GM04504 (cell line): Measurements from ENCODE around the gene NAV2.
"Not testable (repeated sequence)": the region's sequence is repeated elsewhere in the genome, so short reads cannot be mapped to it uniquely, and the experiment has no call there.

ENCODE experiments used
- DNase-seq: peaks from one replicate; pipeline ENCODE4 v3.0.0-alpha.2; 2012; ENCODE audit warnings: low read depth

NAV2 gene

GRCh38 chr11:20120134-20120925, 407.7 kb downstream of the NAV2 start:
- no peak for DNase-seq

- DNase-seq = no peak
These were observed 409.5 kb downstream of the NAV2 start for GRCh38 chr11:20122131-20122530.

GRCh38 chr11:20125927-20126326, 413.3 kb downstream of the NAV2 start:
- no peak for DNase-seq

- DNase-seq = no peak
These were observed 414.1 kb downstream of the NAV2 start for GRCh38 chr11:20126724-20127123.

- peak; percentile 48 for DNase-seq
These were observed 415.3 kb downstream of the NAV2 start for GRCh38 chr11:20127671-20128527.

GRCh38 chr11:20128528-20128825, 415.8 kb downstream of the NAV2 start:
- DNase-seq = not testable (repeated sequence)

GRCh38 chr11:20129665-20130064, 417.0 kb downstream of the NAV2 start:
- no peak for DNase-seq

GRCh38 chr11:20131788-20132666, 419.4 kb downstream of the NAV2 start:
- DNase-seq = no peak

GRCh38 chr11:20132667-20133039, 420.0 kb downstream of the NAV2 start:
- no peak for DNase-seq

- peak; percentile 24 for DNase-seq
These were observed 422.5 kb downstream of the NAV2 start for GRCh38 chr11:20134991-20135736.

- no peak for DNase-seq
These were observed 425.0 kb downstream of the NAV2 start for GRCh38 chr11:20137637-20138036.

GRCh38 chr11:20138707-20139106, 426.1 kb downstream of the NAV2 start:
- no peak for DNase-seq

GRCh38 chr11:20154381-20154780, 441.7 kb downstream of the NAV2 start:
- peak; percentile 39 for DNase-seq

- no peak for DNase-seq
These were observed 443.1 kb downstream of the NAV2 start for GRCh38 chr11:20155683-20156279.

- DNase-seq = no peak
These were observed 443.7 kb downstream of the NAV2 start for GRCh38 chr11:20156280-20156875.

- no peak for DNase-seq
These were observed 444.4 kb downstream of the NAV2 start for GRCh38 chr11:20156876-20157613.

- DNase-seq = no peak
These were observed 445.1 kb downstream of the NAV2 start for GRCh38 chr11:20157728-20158127.

GRCh38 chr11:20158597-20159257, 446.1 kb downstream of the NAV2 start:
- peak; percentile 27 for DNase-seq
